CD14-positive monocyte (primary cell): ENCODE results near the gene WDR4. TPM values are rescaled to one million over a fixed set of nuclear protein-coding genes. Genes with fewer than 3 reads are reported as not detected.
A peak's percentile ranks its signal among the peaks of the same experiment; 100 is the strongest.

ENCODE experiments used
- DNase-seq, 3 donors: peaks; one replicate each; pipeline ENCODE4 v3.0.0-alpha.2; 2011 to 2022
- H2AFZ ChIP-seq: 2 replicates; pipeline ENCODE4 v1.6.0; 2012; ENCODE audit warnings: mild to moderate bottlenecking, low read depth, low read length, inconsistent platforms; ENCODE audit not compliant: insufficient read depth, poor library complexity, severe bottlenecking
- H3K27ac ChIP-seq, 2 donors: 1 replicate in 1 of 2; 2 replicates in 1 of 2; pipeline ENCODE4 v1.5.1; 2012 to 2013; ENCODE audit warnings: low read length in 2 of 2, control low read depth in 1 of 2, inconsistent platforms in 1 of 2, low read depth in 1 of 2, mild to moderate bottlenecking in 1 of 2
- H3K27me3 ChIP-seq, 2 donors: one replicate each; pipeline versions ENCODE4 v1.6.0 to v1.6.1; 2011 to 2013; ENCODE audit warnings: low read length in 2 of 2; ENCODE audit not compliant: control insufficient read depth in 2 of 2, insufficient read depth in 2 of 2
- H3K36me3 ChIP-seq, 2 donors: replicated peaks in 1 of 2; 1 replicate in 1 of 2; 2 replicates in 1 of 2; pipeline versions ENCODE4 v1.5.1 to v1.6.1; 2012 to 2013; ENCODE audit warnings: low read length in 2 of 2, control low read depth in 1 of 2, inconsistent platforms in 1 of 2, mild to moderate bottlenecking in 1 of 2; ENCODE audit not compliant: insufficient read depth in 2 of 2, control insufficient read depth in 1 of 2
- H3K4me1 ChIP-seq, 2 donors: 1 replicate in 1 of 2; 2 replicates in 1 of 2; pipeline versions ENCODE4 v1.5.1 to v1.6.1; 2012 to 2013; ENCODE audit warnings: low read length in 2 of 2, control low read depth in 1 of 2, inconsistent platforms in 1 of 2, mild to moderate bottlenecking in 1 of 2, moderate library complexity in 1 of 2; ENCODE audit not compliant: insufficient read depth in 2 of 2, control insufficient read depth in 1 of 2
- H3K4me2 ChIP-seq: replicated peaks from 2 replicates; pipeline ENCODE3; 2012; ENCODE audit warnings: low read length, moderate library complexity, mild to moderate bottlenecking; ENCODE audit not compliant: poor library complexity, severe bottlenecking; ENCODE audit errors: extremely low read depth
- H3K4me3 ChIP-seq, 3 experiments: fragments of 200-600 bp in 1 of 3; sonication (generic) in 1 of 3; replicated peaks in 1 of 3; 1 replicate in 2 of 3; 2 replicates in 1 of 3; pipeline ENCODE4 v1.5.1; 2011 to 2013; ENCODE audit warnings: low read length in 3 of 3, mild to moderate bottlenecking in 3 of 3, control low read depth in 2 of 3, low read depth in 2 of 3, inconsistent platforms in 1 of 3, moderate library complexity in 1 of 3
- H3K79me2 ChIP-seq: 2 replicates; pipeline ENCODE4 v1.6.0; 2012; ENCODE audit warnings: mild to moderate bottlenecking, control low read depth, inconsistent platforms, low read length, moderate library complexity; ENCODE audit not compliant: insufficient read depth
- H3K9ac ChIP-seq: 2 replicates; pipeline ENCODE4 v1.6.0; 2017; ENCODE audit warnings: low read length, mild to moderate bottlenecking; ENCODE audit not compliant: insufficient read depth, poor library complexity, severe bottlenecking
- H3K9me3 ChIP-seq, 2 donors: replicated peaks in 1 of 2; 1 replicate in 1 of 2; 2 replicates in 1 of 2; pipeline versions ENCODE4 v1.5.1 to v1.6.1; 2012 to 2013; ENCODE audit warnings: low read length in 2 of 2, control low read depth in 1 of 2; ENCODE audit not compliant: control insufficient read depth in 1 of 2, insufficient read depth in 1 of 2
- H4K20me1 ChIP-seq: 2 replicates; pipeline ENCODE4 v1.6.0; 2012; ENCODE audit warnings: mild to moderate bottlenecking, low read length, control low read depth, moderate library complexity; ENCODE audit not compliant: insufficient read depth
- H3K27ac Mint-ChIP-seq, 7 donors: one replicate each; pipeline ENCODE4 v1.8.0; 2020; ENCODE audit warnings: mild to moderate bottlenecking in 7 of 7, mixed read lengths in 7 of 7, moderate library complexity in 6 of 7, inconsistent platforms in 2 of 7
- H3K27me3 Mint-ChIP-seq, 3 donors: one replicate each; pipeline ENCODE4 v1.8.0; 2021 to 2022; ENCODE audit warnings: low read depth in 3 of 3, mild to moderate bottlenecking in 3 of 3, mixed read lengths in 3 of 3, moderate library complexity in 3 of 3, inconsistent platforms in 1 of 3
- H3K36me3 Mint-ChIP-seq, 2 donors: one replicate each; pipeline ENCODE4 v1.8.0; 2020; ENCODE audit warnings: mixed read lengths in 2 of 2, inconsistent platforms in 1 of 2, mild to moderate bottlenecking in 1 of 2
- H3K4me1 Mint-ChIP-seq: one replicate; pipeline ENCODE4 v1.8.0; 2020; ENCODE audit warnings: mild to moderate bottlenecking, mixed read lengths
- H3K4me3 Mint-ChIP-seq, 2 donors: one replicate each; pipeline ENCODE4 v1.8.0; 2020; ENCODE audit warnings: mild to moderate bottlenecking in 2 of 2, mixed read lengths in 2 of 2, moderate library complexity in 1 of 2
- H3K9me3 Mint-ChIP-seq, 7 donors: one replicate each; pipeline ENCODE4 v1.8.0; 2020 to 2022; ENCODE audit warnings: mixed read lengths in 7 of 7, mild to moderate bottlenecking in 6 of 7, moderate library complexity in 6 of 7, inconsistent platforms in 2 of 7
- WGBS: methylation state at CpG from one replicate; pipeline ENCODE4 v1.1.5; 2013; ENCODE audit warnings: missing lambda C conversion rate; ENCODE audit not compliant: insufficient coverage; 5-methylcytosine and 5-hydroxymethylcytosine counted together
- intact Hi-C, 2 donors: fragments of 100-400 bp; cut with micrococcal nuclease; formaldehyde crosslinking; loops; one replicate each; pipeline versions ENCODE4 v1.15.0 to v1.15.1; 2023
- polyA plus RNA-seq, 3 donors: library from polyadenylated mRNA; depleted of rRNA in 1 of 3; unstranded in 2 of 3; stranded (reverse) in 1 of 3; fragments of 300-500 nt in 2 of 3; fragments of >200 nt in 1 of 3; fragmentation: Illumina TruSeq in 2 of 3; gene quantifications; 1 replicate in 2 of 3; 2 replicates in 1 of 3; pipeline ENCODE4 v1.2.3, GENCODE V29; 2012 to 2021
- TF ChIP-seq, protein P1 (sequence below): fragments of 200-600 bp; IDR thresholded peaks from one replicate; pipeline ENCODE4 v1.8.0; 2022; ENCODE audit warnings: antibody characterized with exemption, mild to moderate bottlenecking

Gene WDR4
- polyA plus RNA-seq, 3 donors, result 2.9 to 7.0 (median 3.6) TPM

DNA sequence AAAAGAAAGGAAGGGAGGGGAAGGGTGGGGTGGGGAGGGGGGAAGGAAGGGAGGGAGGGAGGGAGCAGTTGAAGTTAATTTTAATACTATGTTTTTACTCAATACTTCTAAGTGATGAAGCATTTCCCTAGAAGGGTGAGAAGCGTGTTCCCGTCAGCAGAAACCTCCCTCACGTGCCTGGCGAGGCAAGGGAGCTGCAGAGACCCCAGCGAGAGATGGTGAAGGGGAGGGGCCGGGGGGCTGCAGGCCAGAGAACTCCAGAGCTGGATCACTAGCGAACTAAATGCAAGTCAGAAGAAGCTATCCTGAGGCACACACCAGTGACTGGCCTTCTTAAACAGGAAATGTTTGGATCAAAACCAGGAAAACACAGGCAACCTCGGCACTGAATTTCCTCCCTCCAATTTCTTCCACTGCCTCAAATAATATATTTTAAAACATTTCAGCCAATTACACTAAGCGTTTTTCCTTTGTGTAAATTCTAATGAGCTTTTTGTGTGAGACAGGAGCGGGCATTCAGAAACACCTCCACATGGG, 18.0 kb downstream of the WDR4 start:
- no peaks in the 10 kb centered on the region for H3K4me1 ChIP-seq
- H3K27ac Mint-ChIP-seq, result peak overlapping the region in 1 of 7 donors; percentile 32

DNA sequence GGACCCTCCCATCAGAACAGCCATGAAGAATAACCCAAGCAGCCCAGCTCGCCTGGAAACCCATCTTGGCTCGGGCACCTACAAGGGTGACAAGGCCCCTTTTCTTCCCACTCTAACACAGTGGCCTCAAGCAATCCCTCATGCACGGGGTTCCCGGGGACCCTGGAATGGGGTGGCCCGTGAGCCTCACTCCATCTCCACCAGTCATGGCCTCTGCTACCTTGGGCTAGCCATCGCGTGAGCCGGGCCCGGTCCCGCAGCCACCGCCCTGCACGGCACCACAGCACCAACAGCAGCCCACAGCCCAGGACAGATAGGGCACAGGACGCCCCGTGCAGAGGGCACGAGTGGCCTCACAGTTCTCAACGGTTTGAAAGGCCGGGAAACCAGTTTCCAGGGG, 19.0 kb downstream of the WDR4 start:
- 93% methylated on average over 14 of the region's 17 CpGs for WGBS
- H3K36me3 Mint-ChIP-seq, result peaks cover 81 to 89% of the 10 kb centered on the region in 2 donors
- peaks cover 11% of the 10 kb centered on the region for H3K79me2 ChIP-seq

More for the DNA sequence above, 18.0 kb downstream of the WDR4 start:
- Mint-ChIP-seq H3K4me1 (no peaks in the 10 kb centered on the region), H3K9me3 (no peaks in the 10 kb centered on the region), H3K27me3 (peaks cover 0 to 2% (median 0%) of the 10 kb centered on the region in 3 donors), H3K36me3 (peaks cover 77 to 89% of the 10 kb centered on the region in 2 donors), H3K4me3 (no peak overlapping the region)
- Histone ChIP-seq H3K27me3 (no peaks in the 10 kb centered on the region), H3K9ac (no peak overlapping the region), H3K79me2 (peaks cover 20% of the 10 kb centered on the region), H3K4me2 (no peak overlapping the region), H4K20me1 (peaks cover 18% of the 10 kb centered on the region), H3K36me3 (peaks cover 77 to 97% of the 10 kb centered on the region in 2 donors), H3K27ac (no peak overlapping the region), H2AFZ (no peak overlapping the region), H3K9me3 (no peaks in the 10 kb centered on the region), H3K4me3 (no peak overlapping the region)
- TF ChIP-seq, protein P1, sequence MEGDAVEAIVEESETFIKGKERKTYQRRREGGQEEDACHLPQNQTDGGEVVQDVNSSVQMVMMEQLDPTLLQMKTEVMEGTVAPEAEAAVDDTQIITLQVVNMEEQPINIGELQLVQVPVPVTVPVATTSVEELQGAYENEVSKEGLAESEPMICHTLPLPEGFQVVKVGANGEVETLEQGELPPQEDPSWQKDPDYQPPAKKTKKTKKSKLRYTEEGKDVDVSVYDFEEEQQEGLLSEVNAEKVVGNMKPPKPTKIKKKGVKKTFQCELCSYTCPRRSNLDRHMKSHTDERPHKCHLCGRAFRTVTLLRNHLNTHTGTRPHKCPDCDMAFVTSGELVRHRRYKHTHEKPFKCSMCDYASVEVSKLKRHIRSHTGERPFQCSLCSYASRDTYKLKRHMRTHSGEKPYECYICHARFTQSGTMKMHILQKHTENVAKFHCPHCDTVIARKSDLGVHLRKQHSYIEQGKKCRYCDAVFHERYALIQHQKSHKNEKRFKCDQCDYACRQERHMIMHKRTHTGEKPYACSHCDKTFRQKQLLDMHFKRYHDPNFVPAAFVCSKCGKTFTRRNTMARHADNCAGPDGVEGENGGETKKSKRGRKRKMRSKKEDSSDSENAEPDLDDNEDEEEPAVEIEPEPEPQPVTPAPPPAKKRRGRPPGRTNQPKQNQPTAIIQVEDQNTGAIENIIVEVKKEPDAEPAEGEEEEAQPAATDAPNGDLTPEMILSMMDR, result no peak
- intact Hi-C loops, result loop anchor here in 1 of 2 donors (10.0 kb wide), 1 partner anchor 57 kb away; no protein-coding TSS in a partner anchor
- WGBS, result 98% methylated on average over 7 of the region's 10 CpGs
- no peak for DNase-seq

More for the DNA sequence above, 19.0 kb downstream of the WDR4 start:
- intact Hi-C loops, result loop anchor here in 1 of 2 donors (10.0 kb wide), 1 partner anchor 56 kb away; no protein-coding TSS in a partner anchor
- H3K9me3 ChIP-seq, result no peaks in the 10 kb centered on the region
- H3K4me3 ChIP-seq, result no peak overlapping the region
- peak overlapping the region in 2 of 7 donors; percentile 2 to 46 for H3K27ac Mint-ChIP-seq
- H3K36me3 ChIP-seq, result peaks cover 87 to 97% of the 10 kb centered on the region in 2 donors
- H3K4me3 Mint-ChIP-seq, result no peak overlapping the region
- no peak overlapping the region for H3K4me2 ChIP-seq
- H3K27me3 ChIP-seq, result no peaks in the 10 kb centered on the region
- peaks cover 8% of the 10 kb centered on the region for H4K20me1 ChIP-seq
- TF ChIP-seq, protein P1, result no peak
- H3K9me3 Mint-ChIP-seq, result no peaks in the 10 kb centered on the region
- no peaks in the 10 kb centered on the region for H3K4me1 Mint-ChIP-seq
- no peaks in the 10 kb centered on the region for H3K4me1 ChIP-seq
- no peak overlapping the region for H2AFZ ChIP-seq
- no peak overlapping the region for H3K27ac ChIP-seq
- H3K9ac ChIP-seq, result no peak overlapping the region
- peaks cover 0 to 2% (median 0%) of the 10 kb centered on the region in 3 donors for H3K27me3 Mint-ChIP-seq
- DNase-seq, result no peak
